Measurements from ENCODE around the gene SEC23IP.
"Not testable (repeated sequence)": the region's sequence is repeated elsewhere in the genome, so short reads cannot be mapped to it uniquely, and the experiment has no call there.

The SEC23IP gene

DNA sequence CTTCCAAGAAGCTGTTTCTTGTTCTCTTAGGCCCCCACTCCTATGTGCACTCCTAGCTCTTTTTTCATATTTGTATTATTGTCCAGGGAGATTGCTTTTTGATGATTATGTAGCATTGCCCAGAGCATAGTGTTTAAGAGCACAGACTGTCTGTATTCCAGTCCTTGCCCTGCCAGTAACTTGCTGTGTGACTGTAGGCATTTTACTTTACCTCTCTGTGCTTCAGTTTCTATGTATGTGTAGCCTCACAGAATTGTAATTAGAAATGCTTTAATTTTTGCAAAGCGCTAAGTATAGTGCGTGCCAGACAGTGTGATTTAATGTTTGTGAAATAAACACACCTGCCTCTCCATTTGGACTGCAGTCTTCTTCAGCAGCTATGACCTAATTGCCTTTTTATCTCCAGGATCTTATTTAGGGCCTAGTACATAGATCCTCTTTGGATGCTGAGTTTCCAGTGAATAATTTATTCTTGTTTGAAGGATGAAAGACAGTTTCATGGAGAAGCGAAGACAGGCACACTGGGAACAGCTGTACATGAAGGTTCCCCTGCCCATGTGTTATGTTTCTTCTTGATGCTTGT, 1.4 kb downstream of the SEC23IP start:
- H3K27ac ChIP-seq, result peak overlapping the region; percentile 81; the same call in 1 of the 2 replicates
- TF ChIP-seq, protein P1, sequence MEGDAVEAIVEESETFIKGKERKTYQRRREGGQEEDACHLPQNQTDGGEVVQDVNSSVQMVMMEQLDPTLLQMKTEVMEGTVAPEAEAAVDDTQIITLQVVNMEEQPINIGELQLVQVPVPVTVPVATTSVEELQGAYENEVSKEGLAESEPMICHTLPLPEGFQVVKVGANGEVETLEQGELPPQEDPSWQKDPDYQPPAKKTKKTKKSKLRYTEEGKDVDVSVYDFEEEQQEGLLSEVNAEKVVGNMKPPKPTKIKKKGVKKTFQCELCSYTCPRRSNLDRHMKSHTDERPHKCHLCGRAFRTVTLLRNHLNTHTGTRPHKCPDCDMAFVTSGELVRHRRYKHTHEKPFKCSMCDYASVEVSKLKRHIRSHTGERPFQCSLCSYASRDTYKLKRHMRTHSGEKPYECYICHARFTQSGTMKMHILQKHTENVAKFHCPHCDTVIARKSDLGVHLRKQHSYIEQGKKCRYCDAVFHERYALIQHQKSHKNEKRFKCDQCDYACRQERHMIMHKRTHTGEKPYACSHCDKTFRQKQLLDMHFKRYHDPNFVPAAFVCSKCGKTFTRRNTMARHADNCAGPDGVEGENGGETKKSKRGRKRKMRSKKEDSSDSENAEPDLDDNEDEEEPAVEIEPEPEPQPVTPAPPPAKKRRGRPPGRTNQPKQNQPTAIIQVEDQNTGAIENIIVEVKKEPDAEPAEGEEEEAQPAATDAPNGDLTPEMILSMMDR (conservative IDR thresholded peaks at IDR 0.05), result no peak

DNA sequence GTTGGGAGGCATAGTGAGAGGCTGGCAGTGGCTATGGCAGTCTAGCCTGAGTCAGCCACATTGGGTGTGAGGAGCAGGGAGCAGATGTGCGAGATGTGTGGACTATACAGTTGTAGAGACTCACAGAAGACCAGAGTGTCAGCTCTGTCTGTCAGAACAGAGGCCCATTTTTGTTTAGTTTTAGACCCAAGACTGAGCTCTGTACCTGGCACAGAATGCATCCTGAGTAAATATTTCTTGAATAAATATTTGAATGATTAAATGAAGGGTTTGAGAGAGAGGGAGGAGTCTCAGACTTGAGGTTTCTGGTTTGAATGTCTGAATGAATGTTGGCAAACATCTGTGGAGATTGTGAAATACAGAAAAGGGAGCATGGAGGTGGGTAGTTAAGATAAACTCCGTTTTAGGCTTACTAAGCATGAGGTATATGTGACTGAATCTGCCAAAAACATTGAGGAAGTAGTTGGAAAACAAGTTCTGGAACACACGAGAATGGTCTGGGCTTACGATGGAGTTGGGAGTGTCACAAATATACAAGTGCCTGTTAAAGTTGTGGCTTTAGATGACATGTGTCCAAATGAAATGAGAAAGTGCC, 3.6 kb downstream of the SEC23IP start:
- peak overlapping the region; percentile 37 for H3K27ac ChIP-seq
- TF ChIP-seq, protein P1 (conservative IDR thresholded peaks at IDR 0.05), result no peak

DNA sequence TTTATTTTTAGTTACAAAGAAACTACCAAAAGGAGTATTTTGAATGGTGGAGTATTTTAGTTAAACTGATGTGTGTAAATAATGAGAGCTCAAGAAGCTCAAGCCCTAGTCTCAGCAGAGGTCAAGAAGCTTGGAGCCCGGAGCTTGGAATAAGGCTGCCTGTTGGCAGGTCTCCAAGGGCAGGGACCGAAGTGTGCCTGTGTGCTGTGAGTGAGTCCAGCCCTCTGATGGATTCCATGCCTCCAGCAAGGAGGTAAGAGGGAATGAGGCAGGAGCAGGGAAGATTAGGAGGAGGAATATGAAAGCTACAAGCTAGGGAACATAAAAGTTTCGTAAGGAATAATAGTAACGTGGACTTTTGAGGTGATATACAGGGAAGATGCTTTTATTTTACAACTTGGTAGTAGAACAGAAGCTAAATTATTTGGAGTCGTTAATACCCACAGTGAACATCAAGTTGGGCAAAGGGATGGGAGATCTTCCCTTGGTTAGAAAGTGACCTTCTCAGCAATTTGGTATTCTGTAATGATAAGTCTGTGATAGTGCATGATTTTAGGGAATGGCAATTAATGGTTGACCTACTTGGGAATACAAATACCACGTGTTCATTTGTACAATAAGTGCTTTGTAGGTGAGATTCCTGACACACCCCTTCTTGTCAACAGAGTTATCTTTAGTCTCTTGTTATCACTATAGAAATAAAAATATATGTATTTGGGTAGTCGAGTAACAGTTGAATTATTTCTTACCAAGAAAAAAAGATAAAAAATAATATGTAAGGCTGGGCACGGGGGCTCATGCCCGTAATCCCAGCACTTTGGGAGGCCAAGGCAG, 4.6 kb downstream of the SEC23IP start:
- H3K27ac ChIP-seq, result peak overlapping the region; percentile 37

DNA sequence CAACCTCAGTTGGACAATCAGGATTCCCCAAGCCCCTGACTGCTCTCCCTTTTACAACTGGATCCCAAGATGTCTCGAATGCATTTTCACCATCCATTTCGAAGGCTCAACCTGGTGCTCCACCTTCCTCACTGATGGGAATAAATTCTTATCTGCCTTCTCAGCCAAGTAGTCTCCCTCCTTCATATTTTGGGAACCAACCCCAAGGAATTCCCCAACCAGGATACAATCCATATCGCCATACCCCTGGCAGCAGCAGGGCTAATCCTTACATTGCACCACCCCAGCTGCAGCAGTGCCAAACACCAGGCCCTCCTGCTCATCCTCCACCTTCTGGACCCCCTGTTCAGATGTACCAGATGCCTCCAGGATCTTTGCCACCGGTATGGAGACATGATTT, 6.0 kb downstream of the SEC23IP start:
- H3K27ac ChIP-seq, result no peak overlapping the region
- TF ChIP-seq, protein P1 (conservative IDR thresholded peaks at IDR 0.05), result no peak

More for the DNA sequence above, 4.6 kb downstream of the SEC23IP start:
- TF ChIP-seq, protein P1 (conservative IDR thresholded peaks at IDR 0.05), result no peak

DNA sequence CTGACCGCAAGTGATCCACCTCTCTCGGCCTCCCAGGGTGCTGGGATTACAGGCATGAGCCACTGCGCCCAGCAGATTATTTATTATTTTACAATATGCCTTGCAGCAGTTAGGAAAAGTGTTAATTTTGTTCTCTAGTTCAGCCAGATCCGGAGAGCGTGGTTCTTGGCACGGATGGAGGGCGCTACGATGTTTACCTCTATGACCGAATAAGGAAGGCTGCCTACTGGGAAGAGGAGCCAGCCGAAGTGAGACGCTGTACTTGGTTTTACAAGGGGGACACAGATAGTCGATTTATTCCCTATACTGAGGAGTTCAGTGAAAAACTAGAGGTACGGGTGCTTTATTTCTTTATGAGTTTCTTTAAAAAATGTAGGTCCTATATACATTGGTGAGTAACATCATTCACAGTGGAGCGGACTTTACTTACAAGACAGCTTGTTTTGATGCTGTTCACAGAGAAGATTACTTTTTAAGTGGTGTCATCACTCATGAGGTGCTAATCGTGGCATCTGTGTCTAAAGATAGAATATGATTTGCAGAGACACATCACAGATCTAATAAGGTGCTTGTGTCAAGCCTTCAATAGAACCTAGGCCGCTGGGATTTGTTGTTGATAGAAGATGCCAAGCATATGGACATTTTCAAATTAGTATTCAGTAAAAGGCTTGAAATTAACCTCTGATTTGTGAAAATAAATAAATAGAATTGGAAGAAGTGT, 11.6 kb downstream of the SEC23IP start:
- H3K27ac ChIP-seq, result no peak overlapping the region
- TF ChIP-seq, protein P1 (conservative IDR thresholded peaks at IDR 0.05), result no peak

DNA sequence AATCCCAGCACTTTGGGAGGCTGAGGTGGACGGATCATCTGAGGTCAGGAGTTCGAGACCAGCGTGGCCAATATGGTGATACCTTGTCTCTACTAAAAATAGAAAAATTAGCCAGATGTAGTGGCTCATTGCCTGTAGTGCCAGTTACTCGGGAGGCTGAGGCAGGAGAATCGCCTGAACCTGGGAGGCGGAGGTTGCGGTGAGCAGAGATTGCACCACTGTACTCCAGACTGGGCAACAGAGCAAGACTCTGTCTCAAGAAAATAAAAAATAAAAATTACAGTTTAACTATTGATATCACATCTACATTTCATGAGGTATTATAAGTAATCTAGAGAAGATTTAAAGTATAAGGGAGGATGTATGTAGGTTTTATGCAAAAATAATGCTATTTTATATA, 15.2 kb downstream of the SEC23IP start:
- not testable (repeated sequence) for H3K27ac ChIP-seq

DNA sequence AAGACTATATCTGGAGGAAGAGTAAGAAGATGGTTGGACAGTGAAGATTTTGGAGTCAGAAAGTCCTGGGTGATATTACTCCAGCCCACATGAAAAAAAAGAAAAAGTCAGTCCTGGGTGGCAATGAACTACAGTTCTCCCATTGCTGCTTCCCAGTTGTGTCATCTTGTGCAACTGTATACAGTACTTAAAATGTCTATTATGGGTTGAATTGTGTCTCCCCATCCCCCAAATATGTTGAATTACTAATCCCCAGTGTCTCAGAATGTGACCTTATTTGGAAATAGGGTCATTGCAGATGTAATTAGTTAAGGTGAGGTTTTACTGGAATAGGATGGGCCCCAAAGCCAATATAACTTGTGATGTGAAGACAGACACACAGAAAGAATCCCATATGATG, 15.6 kb downstream of the SEC23IP start:
- no peak overlapping the region for H3K27ac ChIP-seq
- TF ChIP-seq, protein P1 (conservative IDR thresholded peaks at IDR 0.05), result no peak
